GM18505 (cell line): ENCODE data around the gene RRP9.
"Not testable (repeated sequence)": the region's sequence is repeated elsewhere in the genome, so short reads cannot be mapped to it uniquely, and the experiment has no call there.

Experiments
- ATAC-seq: cut with Tn5 transposase; IDR thresholded peaks from one replicate; pipeline ENCODE4 v1.9.1; 2021; ENCODE audit not compliant: unreplicated experiment
- POLR2A ChIP-seq: IDR thresholded peaks from 4 replicates; pipeline ENCODE4 v1.6.1; 2011; ENCODE audit warnings: borderline replicate concordance; ENCODE audit not compliant: insufficient read depth, insufficient read length; ENCODE audit errors: extremely low read depth

Gene RRP9

GRCh38 chr3:51934139-51934850, 7.4 kb downstream of the RRP9 start:
- no peak for TF ChIP-seq POLR2A

GRCh38 chr3:51933471-51934138, 8.1 kb downstream of the RRP9 start:
- ATAC-seq: no peak
- no peak for TF ChIP-seq POLR2A

More at GRCh38 chr3:51934139-51934850, 7.4 kb downstream of the RRP9 start:
- ATAC-seq: no peak

- ATAC-seq: no peak
- TF ChIP-seq POLR2A: no peak
Measured at GRCh38 chr3:51932471-51933370, 9.0 kb downstream of the RRP9 start.

DNA sequence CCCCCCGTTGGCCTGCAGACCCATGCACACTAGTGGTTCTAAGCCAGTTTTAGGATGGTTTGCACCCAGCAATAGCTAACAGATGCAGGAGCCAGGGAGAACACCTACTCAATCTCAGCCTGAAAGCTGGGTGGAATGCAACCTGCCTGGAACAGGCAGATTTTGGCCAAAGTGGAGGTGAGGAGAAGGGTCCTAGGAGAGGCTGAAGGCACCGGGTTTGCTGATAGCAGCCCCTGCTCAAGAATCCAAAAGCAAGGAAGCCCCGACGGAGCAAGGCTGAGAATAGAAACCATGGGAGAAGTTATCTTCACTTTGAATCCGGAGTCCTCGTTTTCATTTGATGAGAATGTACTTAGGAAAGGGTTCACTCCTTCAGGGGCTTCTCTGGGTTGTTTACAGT, 9.9 kb downstream of the RRP9 start:
- ATAC-seq: no peak
- TF ChIP-seq POLR2A: no peak

DNA sequence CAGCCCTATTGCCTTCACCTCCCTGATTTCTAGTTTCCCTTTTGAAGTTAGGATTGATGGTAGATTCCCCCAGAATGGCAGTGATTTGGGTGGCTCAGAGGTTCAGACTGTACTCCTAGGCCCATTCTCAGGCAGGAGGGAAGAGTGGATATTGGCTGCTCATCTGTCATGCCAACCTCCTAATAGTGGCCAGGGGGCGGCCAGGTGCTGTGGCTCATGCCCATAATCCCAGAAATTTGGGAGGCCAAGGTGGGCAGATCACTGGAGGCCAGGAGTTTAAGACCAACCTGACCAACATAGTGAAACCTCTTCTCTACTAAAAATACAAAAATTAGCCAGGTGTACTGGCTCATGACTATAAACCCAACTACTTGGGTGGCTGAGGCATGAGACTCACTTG, 11.3 kb downstream of the RRP9 start:
- no peak for ATAC-seq

DNA sequence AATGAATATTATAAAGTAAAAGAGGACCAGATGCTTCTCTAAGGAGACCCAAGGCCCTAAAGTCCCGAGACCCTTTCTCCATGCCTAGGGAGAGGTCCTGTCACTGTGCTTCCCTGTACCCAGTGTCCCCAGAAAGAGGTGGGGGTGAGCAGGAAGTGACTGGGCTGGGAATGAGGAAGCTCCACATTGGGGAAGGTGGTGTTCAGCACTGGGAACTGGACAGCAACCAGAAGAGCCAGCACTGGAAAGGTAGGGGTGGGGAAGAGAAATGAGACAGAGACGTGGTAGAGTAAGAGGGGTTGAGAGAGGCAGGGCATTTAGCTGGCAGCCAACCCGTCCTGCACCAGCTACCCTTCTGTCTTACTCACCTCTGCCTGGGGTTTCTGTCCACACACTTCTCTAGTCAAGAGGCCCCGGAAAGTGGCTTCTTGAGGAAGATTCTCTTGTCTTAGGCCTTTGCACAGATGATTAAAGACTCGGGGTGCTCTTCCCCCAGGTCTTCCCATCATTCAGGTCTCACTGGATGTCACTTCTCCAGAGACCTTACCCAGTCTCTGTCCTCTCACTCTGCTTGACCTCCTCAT, 12.2 kb downstream of the RRP9 start:
- no peak for ATAC-seq
- no peak for TF ChIP-seq POLR2A

More for the DNA sequence above, 11.3 kb downstream of the RRP9 start:
- no peak for TF ChIP-seq POLR2A

DNA sequence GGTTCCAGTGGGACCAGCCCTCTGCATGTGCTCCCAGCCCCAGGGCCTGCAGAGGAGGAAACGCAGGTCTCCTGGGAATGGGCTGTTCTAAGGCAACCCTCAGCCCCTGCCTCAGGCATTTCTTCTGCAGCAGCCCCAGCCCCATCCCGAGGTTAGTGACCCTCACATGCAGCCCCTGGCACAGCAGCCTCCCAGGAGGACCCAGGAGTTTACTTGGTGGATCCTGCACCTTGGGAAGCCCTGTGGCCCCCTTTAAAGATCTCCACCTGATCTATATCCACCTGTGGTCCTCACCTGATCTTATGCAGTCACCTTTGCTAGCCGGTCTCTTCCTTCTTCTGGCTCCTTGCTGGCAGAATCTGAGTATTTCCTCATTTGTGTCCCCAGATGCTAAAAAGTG, 12.7 kb downstream of the RRP9 start:
- ATAC-seq: not testable (repeated sequence)

GRCh38 chr3:51928438-51928837, 13.3 kb downstream of the RRP9 start:
- ATAC-seq: no peak
- no peak for TF ChIP-seq POLR2A

GRCh38 chr3:51927061-51927977, 14.4 kb downstream of the RRP9 start:
- ATAC-seq: no peak
- no peak for TF ChIP-seq POLR2A

DNA sequence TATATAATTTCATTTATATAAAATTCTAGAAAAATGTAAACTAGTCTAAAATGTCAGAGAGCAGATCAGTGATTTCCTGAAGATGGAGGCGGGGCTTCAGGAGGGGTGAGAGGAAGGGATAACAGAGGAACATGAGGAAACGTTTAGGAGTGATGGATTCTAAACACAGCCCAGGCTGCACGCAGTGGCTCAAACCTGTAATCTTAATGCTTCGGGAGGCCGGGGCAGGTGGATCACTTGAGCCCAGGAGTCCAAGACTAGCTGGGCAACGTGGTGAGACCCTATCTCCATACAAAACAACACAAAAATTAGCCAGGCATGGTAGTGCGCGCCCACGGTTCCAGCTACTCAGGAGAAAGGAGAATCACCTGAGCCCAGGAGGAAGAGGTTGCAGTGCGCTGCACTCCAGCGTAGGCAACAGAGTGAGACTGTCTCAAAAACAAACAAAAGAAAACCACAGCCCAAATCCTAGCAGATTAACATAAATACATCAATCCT, 20.6 kb downstream of the RRP9 start:
- TF ChIP-seq POLR2A: no peak

DNA sequence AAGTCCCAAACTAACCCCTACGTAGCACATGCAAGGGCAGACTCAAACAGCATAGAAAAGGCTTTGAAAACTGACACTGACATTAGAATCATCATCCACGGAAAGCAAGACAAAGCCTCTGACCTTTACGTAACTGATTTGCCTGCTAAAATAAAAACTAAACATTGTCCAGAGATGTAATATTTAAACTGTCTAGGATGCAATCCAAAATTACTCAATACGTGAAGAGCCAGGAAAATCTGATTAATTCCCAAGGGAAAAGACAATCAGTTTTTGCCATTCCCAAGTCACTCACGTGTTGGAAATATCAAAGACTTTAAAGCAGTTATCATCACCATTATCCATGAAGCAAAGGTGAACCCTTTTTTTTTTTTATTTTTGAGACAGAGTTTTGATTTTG, 25.3 kb downstream of the RRP9 start:
- TF ChIP-seq POLR2A: no peak
- no peak for ATAC-seq

More for the DNA sequence above, 20.6 kb downstream of the RRP9 start:
- ATAC-seq: no peak

DNA sequence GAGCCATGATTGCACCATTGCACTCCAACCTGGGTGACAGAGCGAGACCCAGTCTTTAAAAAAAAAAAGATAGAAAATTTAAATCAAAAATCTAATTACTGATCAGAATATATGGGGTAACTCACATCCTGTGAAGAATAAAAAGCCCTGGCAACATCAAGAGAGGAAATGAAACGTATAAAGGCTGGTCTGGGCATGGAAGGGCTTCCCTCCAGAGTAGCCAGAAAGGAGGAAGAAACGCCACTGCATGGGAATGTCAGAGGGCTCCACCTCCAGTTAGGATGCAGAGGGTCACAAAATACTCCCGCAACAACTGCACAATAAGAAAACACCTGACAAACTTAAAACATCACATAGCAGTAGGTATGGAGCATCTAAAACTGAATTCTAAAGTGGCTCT, 33.7 kb downstream of the RRP9 start:
- TF ChIP-seq POLR2A: no peak
- ATAC-seq: no peak
